ENCODE results near the gene KITLG. TPM values are rescaled to one million over a fixed set of nuclear protein-coding genes. Genes with fewer than 3 reads are reported as not detected.
"Not testable (repeated sequence)": the region's sequence is repeated elsewhere in the genome, so short reads cannot be mapped to it uniquely, and the experiment has no call there.

KITLG gene
- polyA plus RNA-seq (ENCODE audit: insufficient read length in 4 of 4) = 10 to 100 TPM; 17.9 to 46.7 (median 29.6) TPM

GRCh38 chr12:88580051-88580871, at the start of gene KITLG:
Gene KITLG (minus strand): TSS chr12:88580471. CDS start chr12:88580278, 193 bp downstream.
- DNase-seq (ENCODE audit: low read depth in 4 of 4, low spot score in 3 of 4) = peak; percentile 64 to 77 (median 72)

GRCh38 chr12:88628856-88629509, 48.7 kb upstream of the KITLG start:
- no peak for DNase-seq (ENCODE audit: low read depth in 4 of 4, low spot score in 3 of 4)

GRCh38 chr12:88628035-88628434, 47.8 kb upstream of the KITLG start:
- DNase-seq (ENCODE audit: low read depth in 4 of 4, low spot score in 3 of 4) = not testable (repeated sequence)

- DNase-seq (ENCODE audit: low read depth in 4 of 4, low spot score in 3 of 4) = no peak
Measured at GRCh38 chr12:88627501-88627900, 47.2 kb upstream of the KITLG start.

- DNase-seq (ENCODE audit: low read depth in 4 of 4, low spot score in 3 of 4) = no peak
Measured at GRCh38 chr12:88625356-88625755, 45.1 kb upstream of the KITLG start.

GRCh38 chr12:88624911-88625310, 44.6 kb upstream of the KITLG start:
- no peak for DNase-seq (ENCODE audit: low read depth in 4 of 4, low spot score in 3 of 4)

GRCh38 chr12:88623777-88624548, 43.7 kb upstream of the KITLG start:
- DNase-seq (ENCODE audit: low read depth in 4 of 4, low spot score in 3 of 4) = no peak

- DNase-seq (ENCODE audit: low read depth in 4 of 4, low spot score in 3 of 4) = no peak
Measured at GRCh38 chr12:88617352-88617751, 37.1 kb upstream of the KITLG start.

GRCh38 chr12:88615490-88615889, 35.2 kb upstream of the KITLG start:
- DNase-seq (ENCODE audit: low read depth in 4 of 4, low spot score in 3 of 4) = no peak

GRCh38 chr12:88604646-88605045, 24.4 kb upstream of the KITLG start:
- DNase-seq (ENCODE audit: low read depth in 4 of 4, low spot score in 3 of 4) = no peak

GRCh38 chr12:88600272-88600671, 20.0 kb upstream of the KITLG start:
- no peak for DNase-seq (ENCODE audit: low read depth in 4 of 4, low spot score in 3 of 4)

GRCh38 chr12:88597365-88597764, 17.1 kb upstream of the KITLG start:
- DNase-seq (ENCODE audit: low read depth in 4 of 4, low spot score in 3 of 4) = no peak

GRCh38 chr12:88595697-88596096, 15.4 kb upstream of the KITLG start:
- no peak for DNase-seq (ENCODE audit: low read depth in 4 of 4, low spot score in 3 of 4)

- DNase-seq (ENCODE audit: low read depth in 4 of 4, low spot score in 3 of 4) = no peak
Measured at GRCh38 chr12:88594780-88595179, 14.5 kb upstream of the KITLG start.

GRCh38 chr12:88591343-88591742, 11.1 kb upstream of the KITLG start:
- no peak for DNase-seq (ENCODE audit: low read depth in 4 of 4, low spot score in 3 of 4)

- no peak for DNase-seq (ENCODE audit: low read depth in 4 of 4, low spot score in 3 of 4)
Measured at GRCh38 chr12:88590851-88591250, 10.6 kb upstream of the KITLG start.

- DNase-seq (ENCODE audit: low read depth in 4 of 4, low spot score in 3 of 4) = no peak
Measured at GRCh38 chr12:88585077-88585476, 4.8 kb upstream of the KITLG start.

GRCh38 chr12:88579601-88580050, 645 bp downstream of the KITLG start:
- no peak for DNase-seq (ENCODE audit: low read depth in 4 of 4, low spot score in 3 of 4)

GRCh38 chr12:88579161-88579517, 1.1 kb downstream of the KITLG start:
- no peak for DNase-seq (ENCODE audit: low read depth in 4 of 4, low spot score in 3 of 4)

GRCh38 chr12:88578276-88579160, 1.8 kb downstream of the KITLG start:
- no peak for DNase-seq (ENCODE audit: low read depth in 4 of 4, low spot score in 3 of 4)

Data from left renal pelvis (tissue), 4 donors.